Gastroesophageal sphincter (tissue), 3 donors: ENCODE data around the gene NAB2.

Experiments
- POLR2A ChIP-seq, 2 donors: fragments of 450-650 bp; IDR thresholded peaks; one replicate each; pipeline ENCODE4 v1.6.1; 2017; ENCODE audit warnings: antibody characterized with exemption in 2 of 2, mild to moderate bottlenecking in 2 of 2, moderate library complexity in 1 of 2
- TF ChIP-seq, protein P1 (sequence below), 4 experiments: fragments of 200-600 bp in 2 of 4; fragments of 450-650 bp in 2 of 4; sonication (generic) in 1 of 4; IDR thresholded peaks; one replicate each; pipeline ENCODE4 v1.5.1; 2017 to 2019; ENCODE audit warnings: antibody characterized with exemption in 4 of 4, mild to moderate bottlenecking in 2 of 4, moderate library complexity in 2 of 4

DNA sequence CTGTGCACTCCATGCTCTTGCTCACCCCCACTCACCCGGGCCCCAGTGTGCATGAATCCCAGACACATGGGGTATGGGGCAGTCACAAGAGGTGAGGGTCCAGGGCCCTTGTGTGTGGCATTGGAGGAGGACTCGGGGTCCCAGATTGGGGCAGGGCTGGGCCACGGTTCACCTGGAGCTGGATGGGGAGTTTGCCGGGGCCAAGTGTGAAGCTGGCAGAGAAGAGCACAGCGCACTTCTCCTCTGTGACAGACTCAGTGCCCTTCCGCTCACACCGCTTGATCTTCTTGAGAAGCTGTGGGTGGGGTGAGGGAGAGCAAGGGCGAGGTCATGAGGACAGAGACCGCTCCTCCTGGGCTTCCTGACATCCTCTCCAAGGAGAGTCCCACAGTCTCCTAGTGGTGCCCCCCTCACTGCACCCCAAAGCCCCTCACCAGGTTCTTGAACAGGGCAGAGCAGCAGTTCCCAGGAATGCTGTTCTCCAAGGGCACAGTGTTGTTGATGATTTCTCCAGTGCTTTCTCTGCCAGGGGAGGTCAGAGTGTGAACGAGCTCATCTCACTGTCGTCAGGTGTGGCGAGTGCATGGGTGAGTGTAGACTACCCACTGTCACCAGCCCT, 15.5 kb downstream of the NAB2 start:
- no peak for TF ChIP-seq POLR2A (IDR thresholded peaks at IDR 0.05)
- TF ChIP-seq, protein P1, sequence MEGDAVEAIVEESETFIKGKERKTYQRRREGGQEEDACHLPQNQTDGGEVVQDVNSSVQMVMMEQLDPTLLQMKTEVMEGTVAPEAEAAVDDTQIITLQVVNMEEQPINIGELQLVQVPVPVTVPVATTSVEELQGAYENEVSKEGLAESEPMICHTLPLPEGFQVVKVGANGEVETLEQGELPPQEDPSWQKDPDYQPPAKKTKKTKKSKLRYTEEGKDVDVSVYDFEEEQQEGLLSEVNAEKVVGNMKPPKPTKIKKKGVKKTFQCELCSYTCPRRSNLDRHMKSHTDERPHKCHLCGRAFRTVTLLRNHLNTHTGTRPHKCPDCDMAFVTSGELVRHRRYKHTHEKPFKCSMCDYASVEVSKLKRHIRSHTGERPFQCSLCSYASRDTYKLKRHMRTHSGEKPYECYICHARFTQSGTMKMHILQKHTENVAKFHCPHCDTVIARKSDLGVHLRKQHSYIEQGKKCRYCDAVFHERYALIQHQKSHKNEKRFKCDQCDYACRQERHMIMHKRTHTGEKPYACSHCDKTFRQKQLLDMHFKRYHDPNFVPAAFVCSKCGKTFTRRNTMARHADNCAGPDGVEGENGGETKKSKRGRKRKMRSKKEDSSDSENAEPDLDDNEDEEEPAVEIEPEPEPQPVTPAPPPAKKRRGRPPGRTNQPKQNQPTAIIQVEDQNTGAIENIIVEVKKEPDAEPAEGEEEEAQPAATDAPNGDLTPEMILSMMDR (IDR thresholded peaks at IDR 0.05), result no peak
